HepG2 (cell line): ENCODE data around the gene RCBTB2. TPM values are rescaled to one million over a fixed set of nuclear protein-coding genes. Genes with fewer than 3 reads are reported as not detected.

Source experiments
- BRF2 ChIP-seq: sonication (generic); formaldehyde crosslinking; IDR thresholded peaks from 2 replicates; pipeline ENCODE4 v1.8.1; 2022; ENCODE audit warnings: mild to moderate bottlenecking, missing genetic modification reagents
- HDAC1 ChIP-seq: sonication (generic); formaldehyde crosslinking; IDR thresholded peaks from 2 replicates; pipeline ENCODE4 v1.5.1; 2020; ENCODE audit warnings: mild to moderate bottlenecking, missing genetic modification reagents
- HMG20A ChIP-seq: IDR thresholded peaks from 2 replicates; pipeline ENCODE4 v1.6.1; 2016; ENCODE audit warnings: borderline replicate concordance
- HMGXB3 ChIP-seq: sonication (generic); formaldehyde crosslinking; IDR thresholded peaks from 2 replicates; pipeline ENCODE4 v1.4.0; 2020; ENCODE audit warnings: missing genetic modification reagents, borderline replicate concordance
- SOX5 ChIP-seq: IDR thresholded peaks from 2 replicates; pipeline ENCODE4 v1.6.1; 2016; ENCODE audit warnings: borderline replicate concordance
- TEAD2 ChIP-seq: sonication (generic); formaldehyde crosslinking; IDR thresholded peaks from 2 replicates; pipeline ENCODE4 v1.9.0; 2021; ENCODE audit warnings: missing genetic modification reagents
- XRCC5 ChIP-seq: fragments of 200-400 bp; formaldehyde crosslinking; optimal IDR thresholded peaks from 2 replicates; pipeline ENCODE3; 2017; ENCODE audit warnings: mild to moderate bottlenecking, low read length
- ZNF142 ChIP-seq: sonication (generic); formaldehyde crosslinking; IDR thresholded peaks from 2 replicates; pipeline ENCODE4 v1.4.0; 2020; ENCODE audit warnings: missing genetic modification reagents
- ZNF225 ChIP-seq: sonication (generic); formaldehyde crosslinking; IDR thresholded peaks from 2 replicates; pipeline ENCODE4 v1.4.0; 2020; ENCODE audit warnings: mild to moderate bottlenecking, missing genetic modification reagents
- ZNF333 ChIP-seq: sonication (generic); formaldehyde crosslinking; IDR thresholded peaks from 2 replicates; pipeline ENCODE4 v1.4.0; 2020; ENCODE audit warnings: mild to moderate bottlenecking, missing genetic modification reagents, borderline replicate concordance
- ZNF607 ChIP-seq: sonication (generic); formaldehyde crosslinking; IDR thresholded peaks from 2 replicates; pipeline ENCODE4 v1.5.1; 2020; ENCODE audit warnings: missing genetic modification reagents, mild to moderate bottlenecking, borderline replicate concordance
- ZNF704 ChIP-seq: sonication (generic); formaldehyde crosslinking; IDR thresholded peaks from 2 replicates; pipeline ENCODE4 v1.8.1; 2023; ENCODE audit warnings: mild to moderate bottlenecking, inconsistent platforms, moderate library complexity, missing genetic modification reagents, borderline replicate concordance
- polyA plus RNA-seq, 8 experiments: library from polyadenylated mRNA; depleted of rRNA in 3 of 8; stranded (reverse) in 7 of 8; unstranded in 1 of 8; fragments of >200 nt; fragmentation: Illumina TruSeq in 4 of 8; extraction: Trizol in 4 of 8; gene quantifications; 2 replicates each; pipeline versions ENCODE4 v1.2.1 to v1.2.3, GENCODE V29; 2011 to 2016; ENCODE audit warnings: low read depth in 4 of 8, missing spikeins in 1 of 8, mixed read lengths in 1 of 8; ENCODE audit not compliant: insufficient read depth in 1 of 8
- total RNA-seq, 5 experiments: library from RNA; depleted of rRNA; stranded (reverse); fragments of >200 nt; fragmentation: Illumina TruSeq; extraction: Trizol; gene quantifications; 2 replicates each; pipeline ENCODE4 v1.2.3, GENCODE V29; 2016; ENCODE audit warnings: low read depth in 1 of 5
- TF ChIP-seq, protein P1 (sequence below): sonication (generic); formaldehyde crosslinking; IDR thresholded peaks from 2 replicates; pipeline ENCODE4 v1.5.1; 2020; ENCODE audit warnings: mild to moderate bottlenecking, missing genetic modification reagents, moderate library complexity

The RCBTB2 gene
- total and polyA plus RNA-seq, 2 of the 13 experiments (the other 11 are each of a cell fraction or from before 2014, with no cell fraction given), result 1.9 to 2.7 TPM

- TF ChIP-seq ZNF142 (CRISPR knock-in tag) (peak; percentile 81; the same call in 1 of the 2 replicates), HMGXB3 (CRISPR knock-in tag) (0 out of 2 replicates have a peak, but pooled peaks have one; percentile 15), BRF2 (CRISPR knock-in tag) (0 out of 2 replicates have a peak, but pooled peaks have one; percentile 55), TEAD2 (CRISPR knock-in tag) (no peak), ZNF333 (CRISPR knock-in tag) (peak; percentile 81; the same call in 1 of the 2 replicates), ZNF704 (CRISPR knock-in tag) (peak; percentile 80; the same call in 1 of the 2 replicates), SOX5 (CRISPR knock-in tag) (peak; percentile 53), XRCC5 (no peak), ZNF225 (peak; percentile 78), HMG20A (no peak), ZNF607 (CRISPR knock-in tag) (peak; percentile 90), HDAC1 (CRISPR knock-in tag) (peak; percentile 0)
- TF ChIP-seq, protein P1, sequence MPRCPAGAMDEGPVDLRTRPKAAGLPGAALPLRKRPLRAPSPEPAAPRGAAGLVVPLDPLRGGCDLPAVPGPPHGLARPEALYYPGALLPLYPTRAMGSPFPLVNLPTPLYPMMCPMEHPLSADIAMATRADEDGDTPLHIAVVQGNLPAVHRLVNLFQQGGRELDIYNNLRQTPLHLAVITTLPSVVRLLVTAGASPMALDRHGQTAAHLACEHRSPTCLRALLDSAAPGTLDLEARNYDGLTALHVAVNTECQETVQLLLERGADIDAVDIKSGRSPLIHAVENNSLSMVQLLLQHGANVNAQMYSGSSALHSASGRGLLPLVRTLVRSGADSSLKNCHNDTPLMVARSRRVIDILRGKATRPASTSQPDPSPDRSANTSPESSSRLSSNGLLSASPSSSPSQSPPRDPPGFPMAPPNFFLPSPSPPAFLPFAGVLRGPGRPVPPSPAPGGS (CRISPR knock-in tag), result no peak
Measured at GRCh38 chr13:48532506-48533499, at the start of gene RCBTB2 (continued).
